Vagina (tissue), 2 donors: ENCODE data around the gene TSPAN6.

Experiments
- CTCF ChIP-seq, 3 experiments: fragments of 450-650 bp in 2 of 3; fragments of 200-600 bp in 1 of 3; sonication (generic) in 1 of 3; IDR thresholded peaks; one replicate each; pipeline ENCODE4 v1.5.1; 2017 to 2019; ENCODE audit warnings: antibody characterized with exemption in 3 of 3, mild to moderate bottlenecking in 2 of 3, moderate library complexity in 2 of 3
- POLR2AphosphoS5 ChIP-seq, 2 donors: sonication (generic); formaldehyde crosslinking; IDR thresholded peaks; one replicate each; pipeline ENCODE4 v1.9.0; 2017; ENCODE audit warnings: antibody characterized with exemption in 2 of 2, mild to moderate bottlenecking in 2 of 2, low read depth in 1 of 2; ENCODE audit not compliant: insufficient read depth in 1 of 2

DNA sequence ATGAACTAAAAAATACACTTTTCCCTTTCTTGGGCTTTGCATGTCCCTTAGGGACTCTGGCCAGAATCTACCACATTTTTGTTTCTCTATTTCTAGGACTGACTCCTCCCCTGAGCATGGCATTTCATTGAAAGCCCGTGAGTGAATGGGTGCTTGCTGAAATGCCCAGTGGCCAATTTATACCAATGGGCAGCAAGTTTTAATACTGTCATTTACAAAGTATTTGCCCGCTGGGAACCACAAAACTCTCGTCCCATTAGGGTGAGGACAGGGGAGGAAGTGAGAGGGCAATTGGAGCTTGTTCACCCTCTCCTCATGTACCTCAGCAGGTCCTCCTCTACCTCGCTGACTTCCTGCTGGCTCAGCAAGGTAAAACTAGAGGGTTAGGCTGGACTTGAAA lies 8.5 kb upstream of the TSPAN6 start:
- TF ChIP-seq CTCF (IDR thresholded peaks at IDR 0.05) = no peak
- TF ChIP-seq POLR2AphosphoS5 (IDR thresholded peaks at IDR 0.05; ENCODE audit: insufficient read depth in 1 of 2, low read depth in 1 of 2) = no peak
